Chondrocyte (in vitro differentiated cells): ENCODE results near the gene SEC24D. TPM values are rescaled to one million over a fixed set of nuclear protein-coding genes. Genes with fewer than 3 reads are reported as not detected.
A peak's percentile ranks its signal among the peaks of the same experiment; 100 is the strongest.

Source experiments
- DNase-seq: peaks from one replicate; pipeline ENCODE4 v3.0.0; 2021; ENCODE audit warnings: mixed read lengths, low spot score
- H3K27ac Mint-ChIP-seq: one replicate; pipeline ENCODE4 v1.8.0; 2021; ENCODE audit warnings: mild to moderate bottlenecking, moderate library complexity, mixed read lengths; ENCODE audit not compliant: unreplicated experiment
- H3K27me3 Mint-ChIP-seq: 2 replicates; pipeline ENCODE4 v1.8.0; 2021; ENCODE audit warnings: low read depth, mixed read lengths
- H3K36me3 Mint-ChIP-seq: 2 replicates; pipeline ENCODE4 v1.8.0; 2021; ENCODE audit warnings: low read depth, mixed read lengths
- H3K4me1 Mint-ChIP-seq: 2 replicates; pipeline ENCODE4 v1.8.0; 2021; ENCODE audit warnings: low read depth, mild to moderate bottlenecking, mixed read lengths
- H3K4me3 Mint-ChIP-seq: one replicate; pipeline ENCODE4 v1.8.0; 2021; ENCODE audit warnings: mild to moderate bottlenecking, moderate library complexity, mixed read lengths; ENCODE audit not compliant: unreplicated experiment
- H3K9me3 Mint-ChIP-seq: 2 replicates; pipeline ENCODE4 v1.8.0; 2021; ENCODE audit warnings: low read depth, mixed read lengths
- total RNA-seq: library from RNA; stranded (reverse); gene quantifications from 3 replicates; pipeline ENCODE4 v1.2.1, GENCODE V29; 2021
- TF ChIP-seq, protein P1 (sequence below): fragments of 200-600 bp; sonication (generic); IDR thresholded peaks from 2 replicates; pipeline ENCODE4 v1.5.0; 2021; ENCODE audit warnings: antibody characterized with exemption, mild to moderate bottlenecking, moderate library complexity

The SEC24D gene
- total RNA-seq, 1 donor from 2014 or later, result 204 TPM

DNA sequence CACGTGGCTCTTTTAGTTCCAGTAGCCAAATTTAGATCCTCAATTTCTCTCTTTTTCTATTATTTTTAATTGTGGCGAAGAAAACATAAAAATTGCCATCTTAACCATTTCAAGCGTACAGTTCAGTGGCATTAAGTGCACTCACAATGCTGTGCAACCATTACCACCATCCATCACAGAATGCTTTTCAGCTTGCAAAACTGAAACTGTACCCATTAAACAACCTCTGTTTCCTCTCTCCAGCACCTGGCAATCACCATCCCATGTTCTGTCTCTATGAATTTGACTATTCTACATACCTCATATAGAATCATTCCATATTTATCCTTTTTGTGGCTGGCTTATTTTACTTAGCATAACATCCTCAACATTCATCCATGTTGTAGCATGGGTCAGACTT, 75.8 kb downstream of the SEC24D start:
- no peaks in the 10 kb centered on the region for H3K9me3 Mint-ChIP-seq
- H3K27me3 Mint-ChIP-seq, result no peaks in the 10 kb centered on the region
- no peak overlapping the region for H3K27ac Mint-ChIP-seq
- peaks cover 90% of the 10 kb centered on the region for H3K4me1 Mint-ChIP-seq
- DNase-seq, result no peak
- H3K36me3 Mint-ChIP-seq, result peaks cover 43% of the 10 kb centered on the region
- TF ChIP-seq, protein P1, sequence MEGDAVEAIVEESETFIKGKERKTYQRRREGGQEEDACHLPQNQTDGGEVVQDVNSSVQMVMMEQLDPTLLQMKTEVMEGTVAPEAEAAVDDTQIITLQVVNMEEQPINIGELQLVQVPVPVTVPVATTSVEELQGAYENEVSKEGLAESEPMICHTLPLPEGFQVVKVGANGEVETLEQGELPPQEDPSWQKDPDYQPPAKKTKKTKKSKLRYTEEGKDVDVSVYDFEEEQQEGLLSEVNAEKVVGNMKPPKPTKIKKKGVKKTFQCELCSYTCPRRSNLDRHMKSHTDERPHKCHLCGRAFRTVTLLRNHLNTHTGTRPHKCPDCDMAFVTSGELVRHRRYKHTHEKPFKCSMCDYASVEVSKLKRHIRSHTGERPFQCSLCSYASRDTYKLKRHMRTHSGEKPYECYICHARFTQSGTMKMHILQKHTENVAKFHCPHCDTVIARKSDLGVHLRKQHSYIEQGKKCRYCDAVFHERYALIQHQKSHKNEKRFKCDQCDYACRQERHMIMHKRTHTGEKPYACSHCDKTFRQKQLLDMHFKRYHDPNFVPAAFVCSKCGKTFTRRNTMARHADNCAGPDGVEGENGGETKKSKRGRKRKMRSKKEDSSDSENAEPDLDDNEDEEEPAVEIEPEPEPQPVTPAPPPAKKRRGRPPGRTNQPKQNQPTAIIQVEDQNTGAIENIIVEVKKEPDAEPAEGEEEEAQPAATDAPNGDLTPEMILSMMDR, result no peak
- H3K4me3 Mint-ChIP-seq, result no peak overlapping the region

DNA sequence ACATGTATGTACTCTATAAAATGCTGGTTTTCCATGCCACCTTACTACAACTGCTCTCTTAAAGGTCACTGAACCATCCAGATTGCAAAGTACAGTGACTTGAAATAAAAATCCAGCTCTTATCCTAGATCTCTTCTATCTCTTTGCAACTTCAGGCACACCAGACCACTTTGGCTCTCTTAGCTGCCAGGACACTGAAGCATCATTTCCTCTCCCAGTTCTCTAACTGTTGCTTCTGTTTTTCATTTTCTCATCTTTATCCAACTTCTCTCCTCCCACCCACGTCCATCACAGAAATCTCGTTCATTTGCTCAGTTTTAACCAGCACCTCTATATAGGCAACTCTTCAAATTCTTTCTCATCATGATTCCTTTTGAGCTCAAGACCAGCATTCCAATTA, 76.4 kb downstream of the SEC24D start:
- H3K9me3 Mint-ChIP-seq, result no peaks in the 10 kb centered on the region
- H3K27ac Mint-ChIP-seq, result peak overlapping the region; percentile 52
- no peak for DNase-seq
- peaks cover 44% of the 10 kb centered on the region for H3K36me3 Mint-ChIP-seq
- TF ChIP-seq, protein P1, result no peak
- H3K4me1 Mint-ChIP-seq, result peaks cover 89% of the 10 kb centered on the region
- H3K27me3 Mint-ChIP-seq, result no peaks in the 10 kb centered on the region
- H3K4me3 Mint-ChIP-seq, result no peak overlapping the region

DNA sequence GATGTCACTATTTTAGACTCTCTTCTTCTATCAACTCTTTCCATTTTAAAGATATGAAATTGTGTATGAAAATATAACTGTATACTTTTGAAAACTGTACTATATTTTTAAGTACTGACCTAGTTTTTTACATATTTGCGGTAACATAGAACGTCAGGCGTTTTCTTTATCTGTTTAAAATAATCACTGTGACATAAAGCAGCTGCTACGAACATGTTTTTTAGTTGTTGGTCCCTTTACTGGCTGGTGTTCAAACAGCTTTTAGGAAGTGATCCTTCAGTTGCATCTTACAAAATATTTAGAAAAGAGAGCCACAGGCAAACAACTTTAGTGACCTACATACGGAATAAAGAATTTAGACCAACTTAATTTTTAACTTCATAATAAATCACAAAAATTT, 77.6 kb downstream of the SEC24D start:
- Mint-ChIP-seq H3K36me3 (peaks cover 33% of the 10 kb centered on the region), H3K4me1 (peaks cover 87% of the 10 kb centered on the region), H3K27me3 (no peaks in the 10 kb centered on the region), H3K4me3 (no peak overlapping the region), H3K27ac (no peak overlapping the region), H3K9me3 (no peaks in the 10 kb centered on the region)
- no peak for DNase-seq
- TF ChIP-seq, protein P1, result no peak

DNA sequence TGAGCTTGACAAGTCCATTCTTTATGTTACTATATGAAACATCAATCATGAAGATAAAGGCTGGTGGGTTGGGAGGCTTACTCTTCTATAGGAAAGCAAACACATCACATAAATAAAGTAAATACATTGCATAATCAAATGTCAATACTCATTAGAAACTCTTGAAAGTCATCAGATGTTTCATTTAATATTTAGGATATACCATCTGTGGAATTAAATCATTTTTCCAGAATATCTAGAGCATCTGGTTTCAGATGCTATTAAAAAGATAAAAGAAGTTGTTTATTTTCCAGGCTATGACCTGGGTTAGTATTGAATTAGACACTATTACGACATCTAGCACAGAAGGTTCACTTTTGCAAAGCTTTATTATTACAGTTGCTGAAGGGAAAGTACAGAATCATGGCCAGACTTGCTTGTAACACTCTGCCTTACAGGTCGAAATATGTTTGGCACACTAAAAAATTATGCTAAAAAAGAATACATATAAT, 78.1 kb downstream of the SEC24D start:
- TF ChIP-seq, protein P1, result no peak
- peaks cover 86% of the 10 kb centered on the region for H3K4me1 Mint-ChIP-seq
- H3K27me3 Mint-ChIP-seq, result no peaks in the 10 kb centered on the region
- no peaks in the 10 kb centered on the region for H3K9me3 Mint-ChIP-seq
- H3K36me3 Mint-ChIP-seq, result peaks cover 34% of the 10 kb centered on the region
- no peak for DNase-seq
- H3K4me3 Mint-ChIP-seq, result no peak overlapping the region
- no peak overlapping the region for H3K27ac Mint-ChIP-seq

DNA sequence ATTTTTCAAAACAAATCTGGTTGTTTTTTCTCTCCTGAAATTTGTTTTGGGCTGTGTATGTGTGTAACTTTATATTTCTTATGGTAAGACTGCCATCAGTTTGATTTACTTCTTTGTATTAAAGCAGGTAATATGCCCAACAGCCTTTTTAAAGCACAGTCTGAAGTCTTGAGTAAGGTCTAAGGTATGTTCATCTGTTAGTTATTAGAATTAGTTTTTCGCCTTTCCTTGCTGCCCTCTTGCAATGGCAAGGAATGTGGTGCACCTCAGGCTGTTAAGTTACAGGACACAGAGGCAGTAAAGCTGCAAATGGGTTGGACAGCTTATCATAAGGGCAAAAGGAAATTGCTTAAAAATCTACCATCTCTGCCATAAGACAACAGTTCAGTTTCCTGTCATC, 79.0 kb downstream of the SEC24D start:
- Mint-ChIP-seq H3K4me1 (peaks cover 85% of the 10 kb centered on the region), H3K27ac (no peak overlapping the region), H3K4me3 (no peak overlapping the region), H3K27me3 (no peaks in the 10 kb centered on the region), H3K9me3 (no peaks in the 10 kb centered on the region), H3K36me3 (peaks cover 36% of the 10 kb centered on the region)
- TF ChIP-seq, protein P1, result no peak
- no peak for DNase-seq
